ENCODE measurements around the gene MIF4GD. TPM values are rescaled to one million over a fixed set of nuclear protein-coding genes. Genes with fewer than 3 reads are reported as not detected.

MIF4GD gene
- total RNA-seq (2013; cell fraction: nucleolus; rRNA removed) = 10.9 and 13.8 TPM in 2 replicates
- total RNA-seq (2014; rRNA removed) = 43.9 and 44.3 TPM in 2 replicates
- 22.8 and 23.4 TPM in 2 replicates for total RNA-seq (2014; rRNA removed; fragmentation: Illumina TruSeq; extraction: Trizol)
- total RNA-seq (2021) = 40.0 and 45.6 TPM in 2 replicates
- 30.0 TPM for polyA plus RNA-seq (2011; ENCODE audit: low read depth)
- 49.8 and 66.1 TPM in 2 replicates for polyA plus RNA-seq (2011; rRNA removed)
- polyA plus RNA-seq (2011; cell fraction: cytosol; rRNA removed) = 94.7 and 108 TPM in 2 replicates
- 65.0 and 80.8 TPM in 2 replicates for polyA plus RNA-seq (2011; cell fraction: nucleus; rRNA removed)
- 33.3 and 39.1 TPM in 2 replicates for polyA plus RNA-seq (2012)
- 20.4 and 42.0 TPM in 2 replicates for polyA plus RNA-seq (2014; fragmentation: Illumina TruSeq; extraction: Trizol)
- 10 to 100 TPM; 94.7 to 96.2 TPM for polyA plus RNA-seq (2014; fragmentation: Nextera tagmentation; extraction: Ambion mirVana)
- 49.6 and 57.0 TPM in 2 replicates for polyA plus RNA-seq (2014; rRNA removed)
- polyA plus RNA-seq (2016; fragmentation: Nextera tagmentation; extraction: Ambion mirVana) = 10 to 100 TPM; 63.3 to 69.4 TPM
- polyA minus RNA-seq (2011; rRNA and poly(A)+ RNA removed) = 47.0 and 62.1 TPM in 2 replicates
- 17.5 and 19.3 TPM in 2 replicates for polyA minus RNA-seq (2011; cell fraction: cytosol; rRNA and poly(A)+ RNA removed)
- 10.2 and 17.5 TPM in 2 replicates for polyA minus RNA-seq (2011; cell fraction: nucleus; rRNA and poly(A)+ RNA removed)
- percentile 59 among the genes with signal in this experiment for Bru-seq, nascent RNA
- percentile 60 among the genes with signal in this experiment for BruChase-seq, experiment 1, labeled RNA remaining after a 6-hour chase
- percentile 54 among the genes with signal in this experiment for BruChase-seq, experiment 2, labeled RNA remaining after a 2-hour chase
- long read RNA-seq, experiment 1, transcript MIF4GD-202 (6 exons, 1,306 nt) = major isoform, 13 of 25 reads
- long read RNA-seq, experiment 1, partial matches to known transcripts = 1 of 25 reads
- long read RNA-seq, experiment 1, other reads (novel, unspliced or antisense) = 2 of 25 reads
- long read RNA-seq, experiment 2, transcript MIF4GD-202 (6 exons, 1,306 nt) = major isoform, 44 of 72 reads
- long read RNA-seq, experiment 2, transcript MIF4GD-208 (7 exons, 1,419 nt) = minor isoform, 10 of 72 reads
- long read RNA-seq, experiment 2, partial matches to known transcripts = 6 of 72 reads
- long read RNA-seq, experiment 2, other reads (novel, unspliced or antisense) = 5 of 72 reads

GRCh38 chr17:75270966-75271232, at the start of gene MIF4GD:
Gene MIF4GD (minus strand): TSS chr17:75271231. CDS start chr17:75270195, 1,036 bp downstream.
- intact Hi-C loops (cut with micrococcal nuclease; ENCODE audit: unreplicated experiment) (loop anchor here (2.0 kb wide), 2 partner anchors 134 to 142 kb away; partner anchors contain the start of gene GRB2), in situ Hi-C loops (cut with MboI) (loop anchor here (5.0 kb wide), 1 partner anchor 141 kb away; no protein-coding TSS in a partner anchor)
- ChIA-PET CTCF (interaction anchor here (0.6 to 5.3 kb wide), 39 partner anchors 10 to 310 kb away, joined by 3 to 58 read pairs (median 5); partner anchors contain the start of genes GGA3, GRB2, MRPL58 and MRPS7), POLR2A (interaction anchor here (0.6 to 6.4 kb wide), 23 partner anchors 9 to 157 kb away, joined by 3 to 73 read pairs (median 5); partner anchors contain the start of genes GGA3, GRB2, MRPS7 and SLC25A19), SMC1A (ENCODE audit: uncharacterized antibody, unreplicated experiment) (interaction anchor here (1.0 to 2.8 kb wide), 18 partner anchors 9 to 309 kb away, joined by 3 to 24 read pairs (median 6); partner anchors contain the start of genes GGA3, GRB2, MRPS7 and NUP85), RAD21 (ENCODE audit: unreplicated experiment) (interaction anchor here (0.6 to 4.8 kb wide), 31 partner anchors 9 to 326 kb away, joined by 3 to 68 read pairs (median 6); partner anchors contain the start of genes GGA3, GRB2, MRPL58 and MRPS7)
- Histone ChIP-seq H3K27ac (ENCODE audit: control insufficient read depth, insufficient read depth) (peak within 1 kb of the TSS; percentile 91), H3K79me2 (ENCODE audit: control insufficient read depth, insufficient read depth, low read length) (peaks cover 32% of the 10 kb centered on the region), H3K4me2 (ENCODE audit: control insufficient read depth, insufficient read depth) (peak within 1 kb of the TSS; percentile 81), H3K27me3 (replicated peaks in 1 of 2; ENCODE audit: control insufficient read depth in 2 of 2, insufficient read depth in 2 of 2, low read length in 1 of 2) (no peaks in the 10 kb centered on the region), H3K36me3 (ENCODE audit: control insufficient read depth in 2 of 2, insufficient read depth in 2 of 2, low read length in 1 of 2) (peaks cover 15 to 21% of the 10 kb centered on the region in 2 experiments; a peak in 3 of 4 replicates), H4K20me1 (ENCODE audit: control insufficient read depth, insufficient read depth) (no peaks in the 10 kb centered on the region), H3K4me3 (peak within 1 kb of the TSS; percentile 77), H3K4me1 (ENCODE audit: control insufficient read depth, insufficient read depth, low read length) (peaks cover 24% of the 10 kb centered on the region), H3K9me3 (replicated peaks; ENCODE audit: control insufficient read depth, insufficient read depth, low read length) (no peaks in the 10 kb centered on the region), H3K9ac (ENCODE audit: control insufficient read depth, insufficient read depth, low read length) (peak within 1 kb of the TSS; percentile 90), H2AFZ (ENCODE audit: control insufficient read depth, low read depth, low read length) (peak within 1 kb of the TSS; percentile 82)
- ATAC-seq (no peak; the same call in 2 of the 3 replicates), FAIRE-seq (no peak), DNase-seq (ENCODE audit: low read depth, low spot score) (no peak)
- TF ChIP-seq SREBF1 (IDR thresholded peaks at IDR 0.05; ENCODE audit: low read length) = no peak
- no peak for TF ChIP-seq RBBP5 (conservative IDR thresholded peaks at IDR 0.05)
- TF ChIP-seq MEF2B (IDR thresholded peaks at IDR 0.05; ENCODE audit: partially characterized antibody, poor library complexity, severe bottlenecking) = no peak
- TF ChIP-seq ZBTB11 (CRISPR knock-in tag; IDR thresholded peaks at IDR 0.05) = no peak
- no peak for TF ChIP-seq WRNIP1 (IDR thresholded peaks at IDR 0.05; ENCODE audit: borderline replicate concordance, low read depth, low read length)
- TF ChIP-seq EP300 (IDR thresholded peaks at IDR 0.05; ENCODE audit: borderline replicate concordance in 1 of 2, control insufficient read depth in 1 of 2, low read depth in 2 of 2, low read length in 2 of 2) = no peak
- TF ChIP-seq ZNF622 (IDR thresholded peaks at IDR 0.05) = no peak
- no peak for TF ChIP-seq JUNB (IDR thresholded peaks at IDR 0.05)
- peak in 1 of 2 experiments; percentile 6; a peak in 1 of 4 replicates for TF ChIP-seq SRF (IDR thresholded peaks at IDR 0.05; ENCODE audit: low read depth in 2 of 2, low read length in 2 of 2)
- peak; percentile 22; the same call in 1 of the 2 replicates for TF ChIP-seq TAF1 (IDR thresholded peaks at IDR 0.05; ENCODE audit: borderline replicate concordance, low read depth, low read length)
- no peak for TF ChIP-seq TCF12 (IDR thresholded peaks at IDR 0.05; ENCODE audit: low read depth, low read length)
- no peak for TF ChIP-seq RFX5 (IDR thresholded peaks at IDR 0.05; ENCODE audit: low read depth, low read length)
- peak; percentile 71; the same call in 1 of the 2 replicates for TF ChIP-seq ZNF217 (IDR thresholded peaks at IDR 0.05)
- 0 out of 2 replicates have a peak, but pooled peaks have one; percentile 3 for TF ChIP-seq CHD2 (IDR thresholded peaks at IDR 0.05; ENCODE audit: borderline replicate concordance, low read depth, low read length)
- BruUV-seq (replicated peaks) = no TSS peak
- under 1% methylated on average over 17 of the region's 39 CpGs for WGBS (ENCODE audit: insufficient coverage, insufficient replicate concordance, low lambda C conversion rate, missing lambda C conversion rate)
